GM23248 (cell line): ENCODE data around the gene MN1. TPM values are rescaled to one million over a fixed set of nuclear protein-coding genes. Genes with fewer than 3 reads are reported as not detected.

Experiments used
- DNase-seq: peaks from one replicate; pipeline ENCODE4 v3.0.0-alpha.2; 2015
- H2AFZ ChIP-seq: fragments of 200-600 bp; sonication (generic); 2 replicates; pipeline ENCODE4 v1.6.1; 2016; ENCODE audit warnings: antibody characterized with exemption
- H3F3A ChIP-seq: fragments of 200-600 bp; sonication (generic); 2 replicates; pipeline ENCODE4 v1.6.1; 2016; ENCODE audit warnings: mild to moderate bottlenecking, antibody characterized with exemption, mixed run types; ENCODE audit not compliant: insufficient read depth
- H3K27ac ChIP-seq: fragments of 200-600 bp; sonication (generic); 2 replicates; pipeline ENCODE4 v1.5.1; 2016; ENCODE audit warnings: mild to moderate bottlenecking
- H3K27me3 ChIP-seq: fragments of 200-600 bp; sonication (generic); replicated peaks from 2 replicates; pipeline ENCODE4 v1.6.1; 2016; ENCODE audit warnings: mild to moderate bottlenecking; ENCODE audit not compliant: insufficient read depth
- H3K36me3 ChIP-seq: fragments of 200-600 bp; sonication (generic); 2 replicates; pipeline ENCODE4 v1.6.1; 2016; ENCODE audit warnings: low read depth, mild to moderate bottlenecking
- H3K4me1 ChIP-seq: fragments of 200-600 bp; sonication (generic); 2 replicates; pipeline ENCODE4 v1.6.1; 2016; ENCODE audit warnings: mild to moderate bottlenecking; ENCODE audit not compliant: insufficient read depth
- H3K4me2 ChIP-seq: fragments of 200-600 bp; sonication (generic); one replicate; pipeline ENCODE4 v1.6.1; 2016; ENCODE audit warnings: mild to moderate bottlenecking; ENCODE audit not compliant: unreplicated experiment
- H3K4me3 ChIP-seq: fragments of 200-600 bp; sonication (generic); 2 replicates; pipeline ENCODE4 v1.5.1; 2016; ENCODE audit warnings: mild to moderate bottlenecking
- H3K79me2 ChIP-seq: fragments of 200-600 bp; sonication (generic); 2 replicates; pipeline ENCODE4 v1.6.1; 2016; ENCODE audit warnings: mild to moderate bottlenecking; ENCODE audit not compliant: insufficient read depth
- H3K9ac ChIP-seq: fragments of 200-600 bp; sonication (generic); 2 replicates; pipeline ENCODE4 v1.6.1; 2016; ENCODE audit warnings: mild to moderate bottlenecking
- H3K9me2 ChIP-seq: fragments of 200-600 bp; sonication (generic); 2 replicates; pipeline ENCODE4 v1.6.1; 2016; ENCODE audit warnings: mixed run types, mild to moderate bottlenecking, moderate library complexity; ENCODE audit not compliant: insufficient read depth
- H3K9me3 ChIP-seq: fragments of 200-600 bp; sonication (generic); one replicate; pipeline ENCODE4 v1.6.1; 2017; ENCODE audit warnings: low read depth
- H4K20me1 ChIP-seq: fragments of 200-600 bp; sonication (generic); 2 replicates; pipeline ENCODE4 v1.6.0; 2016; ENCODE audit not compliant: insufficient read depth
- EZH2 ChIP-seq: fragments of 200-600 bp; sonication (generic); IDR thresholded peaks from 2 replicates; pipeline ENCODE4 v1.6.1; 2018; ENCODE audit warnings: antibody characterized with exemption, mild to moderate bottlenecking; ENCODE audit not compliant: insufficient read depth, poor library complexity, severe bottlenecking
- EZH2phosphoT487 ChIP-seq: fragments of 200-600 bp; sonication (generic); IDR thresholded peaks from 2 replicates; pipeline ENCODE4 v1.6.1; 2018; ENCODE audit warnings: antibody characterized with exemption, moderate library complexity, mild to moderate bottlenecking, low read depth; ENCODE audit not compliant: insufficient read depth
- WGBS, 2 experiments: methylation state at CpG; one replicate each; pipeline ENCODE4 v1.1.6; 2015 to 2017; ENCODE audit warnings: low lambda C conversion rate in 2 of 2, low coverage in 1 of 2; ENCODE audit errors: missing lambda C conversion rate in 2 of 2; 5-methylcytosine and 5-hydroxymethylcytosine counted together
- in situ Hi-C: fragments of 300-500 bp; cut with MboI; formaldehyde crosslinking; loops from 2 replicates; pipeline ENCODE4 v1.15.0; 2020
- polyA plus RNA-seq: library from polyadenylated mRNA; unstranded; fragments of >200 nt; fragmentation: Nextera tagmentation; extraction: Ambion mirVana; gene quantifications from 2 replicates; pipeline ENCODE4 v1.2.1, GENCODE V29; 2016
- total RNA-seq: library from RNA; depleted of rRNA; stranded (reverse); fragments of >200 nt; shearing (Covaris generic); gene quantifications from 2 replicates; pipeline ENCODE4 v1.2.3, GENCODE V29; 2014

The MN1 gene
- total and polyA plus RNA-seq, 2 experiments from 2014 or later = 4.2 to 24.8 TPM

DNA sequence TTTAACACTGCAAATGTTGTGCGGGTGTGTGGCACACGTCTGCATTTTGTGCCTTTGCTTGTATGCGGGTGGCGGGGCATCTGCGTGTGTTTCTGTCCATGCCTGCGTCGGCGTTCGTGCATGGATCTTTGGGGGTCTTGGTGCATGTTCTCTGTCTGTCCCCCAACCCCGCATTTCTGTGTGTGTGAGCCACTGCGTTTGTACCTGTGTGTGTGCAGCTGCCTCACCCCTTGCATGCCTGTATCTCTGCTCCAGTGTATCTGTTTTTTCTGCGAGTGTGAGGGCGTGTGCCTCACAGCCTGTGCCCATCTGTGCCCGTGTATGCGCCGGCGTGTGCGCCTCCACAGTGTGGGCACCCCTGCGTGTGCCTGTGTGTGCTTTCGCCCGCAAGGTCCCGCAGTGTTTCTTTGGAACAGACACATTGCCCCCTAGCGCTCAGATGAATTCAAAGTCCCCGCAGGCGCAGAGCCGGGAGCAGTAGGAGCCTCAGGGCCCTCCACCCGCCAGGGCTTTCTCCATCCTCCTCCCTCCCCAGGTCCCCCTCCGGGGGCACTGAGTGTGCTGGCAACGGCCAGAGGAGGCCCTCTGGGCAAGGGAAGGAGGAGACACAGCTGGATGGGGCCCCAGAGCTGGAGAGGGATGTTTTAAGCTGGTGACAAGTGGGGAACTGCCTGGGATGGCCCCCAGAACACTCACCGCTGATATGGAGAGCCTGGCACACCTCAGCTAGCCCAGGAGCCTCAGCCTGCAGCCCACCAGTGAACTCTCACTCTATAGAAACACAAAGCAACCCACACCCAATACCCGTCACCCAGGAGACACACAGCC is 3.1 kb upstream of the MN1 start:
- H3K27ac ChIP-seq = no peak overlapping the region
- no peak for TF ChIP-seq EZH2phosphoT487
- WGBS, 2 experiments = 29 to 31% methylated on average over 29 to 31 of the region's 31 CpGs
- no peaks in the 10 kb centered on the region for H3K36me3 ChIP-seq
- H3F3A ChIP-seq = no peaks in the 10 kb centered on the region
- no peaks in the 10 kb centered on the region for H4K20me1 ChIP-seq
- H3K79me2 ChIP-seq = peaks cover 11% of the 10 kb centered on the region
- H3K4me2 ChIP-seq = no peak overlapping the region
- peak; percentile 89 for DNase-seq
- H3K9ac ChIP-seq = no peak overlapping the region
- H3K9me3 ChIP-seq = no peaks in the 10 kb centered on the region
- peak overlapping the region; percentile 61; the same call in 1 of the 2 replicates for H2AFZ ChIP-seq
- in situ Hi-C loops = loop anchor here (10.0 to 25.0 kb wide), 3 partner anchors 400 to 1050 kb away; no protein-coding TSS in a partner anchor
- no peaks in the 10 kb centered on the region for H3K4me1 ChIP-seq
- H3K4me3 ChIP-seq = no peak overlapping the region
- H3K27me3 ChIP-seq = no peaks in the 10 kb centered on the region
- H3K9me2 ChIP-seq = no peaks in the 10 kb centered on the region

DNA sequence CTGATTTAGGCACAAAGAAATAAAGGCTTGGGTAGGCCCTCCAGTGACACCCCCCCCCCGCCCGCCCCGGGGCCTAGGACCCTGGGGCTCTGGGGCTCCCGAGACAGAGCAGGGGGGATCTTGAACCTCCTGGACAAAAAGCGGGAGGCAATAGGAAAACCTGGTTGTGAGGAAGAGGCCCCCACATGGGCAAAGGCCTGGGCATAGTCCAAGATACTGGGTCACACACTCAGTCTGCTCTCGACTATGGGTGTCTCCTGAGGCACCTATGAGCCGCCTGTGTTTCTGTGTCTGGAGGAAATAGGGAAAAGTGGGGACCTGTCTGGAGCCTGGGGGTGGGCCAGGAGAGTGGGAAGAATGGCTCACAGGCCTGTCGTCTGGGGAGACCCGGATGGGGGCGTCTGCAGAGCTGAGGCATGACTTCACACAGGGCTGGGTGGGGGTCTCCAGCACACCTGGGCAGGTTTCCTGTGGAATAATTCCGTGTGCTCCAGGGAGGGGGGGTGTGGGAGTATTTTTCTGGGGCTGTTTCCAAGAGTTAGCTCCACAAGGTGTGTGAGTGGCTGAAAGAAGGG is 2.4 kb upstream of the MN1 start:
- Histone ChIP-seq H3K79me2 (peaks cover 19% of the 10 kb centered on the region), H3K27me3 (no peaks in the 10 kb centered on the region), H3K4me2 (no peak overlapping the region), H3K9me3 (no peaks in the 10 kb centered on the region), H3F3A (no peaks in the 10 kb centered on the region), H3K9me2 (no peaks in the 10 kb centered on the region), H3K9ac (no peak overlapping the region), H4K20me1 (no peaks in the 10 kb centered on the region), H3K4me3 (no peak overlapping the region), H3K36me3 (no peaks in the 10 kb centered on the region), H3K4me1 (no peaks in the 10 kb centered on the region), H2AFZ (no peak overlapping the region), H3K27ac (no peak overlapping the region)
- DNase-seq = no peak
- TF ChIP-seq EZH2phosphoT487 (no peak), EZH2 (no peak)
- in situ Hi-C loops = loop anchor here (10.0 to 25.0 kb wide), 3 partner anchors 399 to 1049 kb away; no protein-coding TSS in a partner anchor
- 70 to 72% methylated on average over 11 of the region's 11 CpGs for WGBS, 2 experiments

DNA sequence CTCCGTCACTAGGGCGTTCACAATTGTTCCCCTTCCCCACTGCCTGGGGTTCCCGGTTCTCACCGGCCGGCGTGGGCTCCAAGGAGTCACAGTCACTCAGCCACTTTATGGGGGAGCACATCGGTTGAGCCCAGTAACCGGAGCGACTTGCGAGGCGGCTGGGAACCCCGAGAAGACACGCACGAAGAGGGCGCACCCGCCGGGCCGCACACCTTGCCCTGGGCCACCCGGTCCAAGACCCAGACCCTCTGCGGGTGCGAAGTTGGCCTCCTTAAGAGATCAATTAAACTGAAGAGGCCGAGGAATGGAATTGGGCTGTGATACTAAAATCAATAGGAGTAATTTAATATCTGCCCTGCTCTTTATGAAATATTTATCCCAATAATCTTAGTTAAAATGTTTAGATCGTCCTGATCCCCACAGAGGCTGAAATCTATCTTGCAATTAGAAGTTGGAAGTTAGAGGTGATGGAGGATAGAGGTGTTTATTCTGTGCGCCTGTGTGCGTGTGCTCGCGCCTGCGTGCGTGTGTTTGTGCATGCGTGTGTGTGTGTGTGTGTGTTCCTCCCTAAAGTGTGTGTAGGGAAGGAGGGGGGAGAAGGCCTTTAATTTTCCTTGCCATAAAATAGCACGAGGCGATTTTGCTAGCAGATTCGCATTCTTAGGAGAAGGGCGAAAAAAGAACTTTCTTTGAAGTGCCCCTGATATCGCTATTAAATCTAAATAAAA is 954 bp upstream of the MN1 start:
- Histone ChIP-seq H3K79me2 (peaks cover 33% of the 10 kb centered on the region), H3K9ac (peak overlapping the region; percentile 85), H3K27ac (peak overlapping the region; percentile 56), H3K4me1 (no peaks in the 10 kb centered on the region), H2AFZ (peak overlapping the region; percentile 82), H3K9me2 (no peaks in the 10 kb centered on the region), H3K4me2 (peak overlapping the region; percentile 85), H3K27me3 (no peaks in the 10 kb centered on the region), H3F3A (no peaks in the 10 kb centered on the region), H3K9me3 (no peaks in the 10 kb centered on the region), H4K20me1 (no peaks in the 10 kb centered on the region), H3K36me3 (no peaks in the 10 kb centered on the region; the same call in 1 of the 2 replicates), H3K4me3 (peak overlapping the region; percentile 85)
- in situ Hi-C loops = loop anchor here (10.0 to 25.0 kb wide), 3 partner anchors 398 to 1048 kb away; no protein-coding TSS in a partner anchor
- TF ChIP-seq EZH2phosphoT487 (no peak), EZH2 (no peak)
- DNase-seq = no peak
- 33 to 34% methylated on average over 35 of the region's 35 CpGs for WGBS, 2 experiments

DNA sequence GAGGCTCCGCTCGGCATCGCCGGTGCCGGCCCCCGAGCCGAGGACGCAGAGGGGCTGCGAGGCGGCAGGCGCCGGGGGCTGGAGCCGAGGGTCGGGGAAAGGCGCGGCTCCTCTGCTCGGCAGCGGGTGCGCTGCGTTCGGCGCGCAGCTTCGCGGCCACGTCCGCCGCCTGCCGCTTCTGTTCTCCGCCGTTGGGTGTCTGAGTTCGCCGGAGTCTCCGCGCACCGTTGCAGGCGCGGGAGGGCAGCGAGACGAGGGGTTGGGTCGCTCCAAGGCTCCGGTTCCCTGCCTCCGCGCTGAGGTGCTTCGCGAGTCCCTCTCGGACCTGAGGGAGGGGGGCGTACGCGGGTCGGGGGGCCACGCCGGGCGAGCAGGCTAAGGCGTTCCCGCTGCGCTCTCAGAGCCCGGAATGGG is 347 bp downstream of the MN1 start:
- no peaks in the 10 kb centered on the region for H3K9me2 ChIP-seq
- no peaks in the 10 kb centered on the region for H3F3A ChIP-seq
- peak overlapping the region; percentile 56 for H3K27ac ChIP-seq
- peak overlapping the region; percentile 85 for H3K4me2 ChIP-seq
- no peaks in the 10 kb centered on the region for H4K20me1 ChIP-seq
- H3K9me3 ChIP-seq = no peaks in the 10 kb centered on the region
- DNase-seq = peak; percentile 81
- no peaks in the 10 kb centered on the region for H3K4me1 ChIP-seq
- H3K79me2 ChIP-seq = peaks cover 46% of the 10 kb centered on the region
- no peaks in the 10 kb centered on the region; the same call in 1 of the 2 replicates for H3K36me3 ChIP-seq
- WGBS, 2 experiments = 0 to 1% methylated on average over 28 to 46 of the region's 58 CpGs
- peak overlapping the region; percentile 82 for H2AFZ ChIP-seq
- H3K4me3 ChIP-seq = peak overlapping the region; percentile 85
- no peaks in the 10 kb centered on the region for H3K27me3 ChIP-seq
- TF ChIP-seq EZH2phosphoT487 (no peak), EZH2 (no peak)
- in situ Hi-C loops = loop anchor here (10.0 to 25.0 kb wide), 3 partner anchors 396 to 1046 kb away; no protein-coding TSS in a partner anchor
- H3K9ac ChIP-seq = peak overlapping the region; percentile 85
